ENCODE measurements around the gene HCK. TPM values are rescaled to one million over a fixed set of nuclear protein-coding genes. Genes with fewer than 3 reads are reported as not detected.

Gene HCK
- 4.9 TPM for total RNA-seq
- long read RNA-seq, transcript HCK-207 (13 exons, 2,101 nt) = major isoform, 9 of 10 reads
- long read RNA-seq, partial matches to known transcripts = 0 of 10 reads
- long read RNA-seq, other reads (novel, unspliced or antisense) = 0 of 10 reads

- ATAC-seq (ENCODE audit: poor library complexity) = peak; percentile 83
- intact Hi-C loops (cut with DNase I) = no loop called here
- peak; percentile 76 for DNase-seq
These were observed at the start of gene HCK for GRCh38 chr20:32052090-32052777. Gene HCK, plus strand, starts transcription at chr20:32052242.

- ATAC-seq (ENCODE audit: poor library complexity) (no peak), DNase-seq (no peak)
- intact Hi-C loops (cut with DNase I) = no loop called here
These were observed 48.7 kb upstream of the HCK start for GRCh38 chr20:32003325-32003724.

GRCh38 chr20:32004963-32005362 is 47.1 kb upstream of the HCK start:
- ATAC-seq (ENCODE audit: poor library complexity) (no peak), DNase-seq (no peak)
- intact Hi-C loops (cut with DNase I) = no loop called here

- no peak for ATAC-seq (ENCODE audit: poor library complexity)
- intact Hi-C loops (cut with DNase I) = no loop called here
- no peak for DNase-seq
These were observed 46.0 kb upstream of the HCK start for GRCh38 chr20:32006053-32006452.

GRCh38 chr20:32006841-32007786 is 44.9 kb upstream of the HCK start:
- DNase-seq = no peak
- ATAC-seq (ENCODE audit: poor library complexity) = no peak
- intact Hi-C loops (cut with DNase I) = no loop called here

- ATAC-seq (ENCODE audit: poor library complexity) = peak; percentile 76
- intact Hi-C loops (cut with DNase I) = no loop called here
- DNase-seq = peak; percentile 70
These were observed 44.0 kb upstream of the HCK start for GRCh38 chr20:32007787-32008616.

- intact Hi-C loops (cut with DNase I) = no loop called here
- ATAC-seq (ENCODE audit: poor library complexity) = no peak
- no peak for DNase-seq
These were observed 42.5 kb upstream of the HCK start for GRCh38 chr20:32009564-32009963.

- peak; percentile 36 for ATAC-seq (ENCODE audit: poor library complexity)
- intact Hi-C loops (cut with DNase I) = no loop called here
- peak; percentile 50 for DNase-seq
These were observed 41.9 kb upstream of the HCK start, which contains the start of gene CCM2L for GRCh38 chr20:32010101-32010500. Gene CCM2L, plus strand, starts transcription at chr20:32010438. Its CDS starts 17 bp downstream, at chr20:32010455.

- no peak for ATAC-seq (ENCODE audit: poor library complexity)
- intact Hi-C loops (cut with DNase I) = no loop called here
These were observed 41.4 kb upstream of the HCK start for GRCh38 chr20:32010666-32011065.

GRCh38 chr20:32012159-32012688 is 39.8 kb upstream of the HCK start:
- intact Hi-C loops (cut with DNase I) = no loop called here
- no peak for DNase-seq
- ATAC-seq (ENCODE audit: poor library complexity) = no peak

More at GRCh38 chr20:32010666-32011065, 41.4 kb upstream of the HCK start:
- DNase-seq = no peak

- DNase-seq = no peak
- ATAC-seq (ENCODE audit: poor library complexity) = no peak
- intact Hi-C loops (cut with DNase I) = no loop called here
These were observed 38.7 kb upstream of the HCK start for GRCh38 chr20:32013326-32013725.

- intact Hi-C loops (cut with DNase I) = no loop called here
- no peak for DNase-seq
- ATAC-seq (ENCODE audit: poor library complexity) = no peak
These were observed 34.3 kb upstream of the HCK start for GRCh38 chr20:32017711-32018251.

- DNase-seq (peak; percentile 70), ATAC-seq (ENCODE audit: poor library complexity) (peak; percentile 65)
- intact Hi-C loops (cut with DNase I) = no loop called here
These were observed 33.5 kb upstream of the HCK start for GRCh38 chr20:32018269-32019155.

GRCh38 chr20:32019156-32019510 is 32.9 kb upstream of the HCK start:
- DNase-seq = peak; percentile 42
- ATAC-seq (ENCODE audit: poor library complexity) = no peak

GRCh38 chr20:32019563-32020463 is 32.2 kb upstream of the HCK start:
- ATAC-seq (ENCODE audit: poor library complexity) (no peak), DNase-seq (no peak)
- intact Hi-C loops (cut with DNase I) = no loop called here

More at GRCh38 chr20:32019156-32019510, 32.9 kb upstream of the HCK start:
- intact Hi-C loops (cut with DNase I) = no loop called here

- DNase-seq (no peak), ATAC-seq (ENCODE audit: poor library complexity) (no peak)
- intact Hi-C loops (cut with DNase I) = no loop called here
These were observed 31.0 kb upstream of the HCK start for GRCh38 chr20:32021091-32021490.
